ENCODE results near the gene NUMA1. TPM values are rescaled to one million over a fixed set of nuclear protein-coding genes. Genes with fewer than 3 reads are reported as not detected.
A peak's percentile ranks its signal among the peaks of the same experiment; 100 is the strongest.

The NUMA1 gene
- total and polyA plus RNA-seq, 4 donors = 79.9 to 277 (median 164) TPM

DNA sequence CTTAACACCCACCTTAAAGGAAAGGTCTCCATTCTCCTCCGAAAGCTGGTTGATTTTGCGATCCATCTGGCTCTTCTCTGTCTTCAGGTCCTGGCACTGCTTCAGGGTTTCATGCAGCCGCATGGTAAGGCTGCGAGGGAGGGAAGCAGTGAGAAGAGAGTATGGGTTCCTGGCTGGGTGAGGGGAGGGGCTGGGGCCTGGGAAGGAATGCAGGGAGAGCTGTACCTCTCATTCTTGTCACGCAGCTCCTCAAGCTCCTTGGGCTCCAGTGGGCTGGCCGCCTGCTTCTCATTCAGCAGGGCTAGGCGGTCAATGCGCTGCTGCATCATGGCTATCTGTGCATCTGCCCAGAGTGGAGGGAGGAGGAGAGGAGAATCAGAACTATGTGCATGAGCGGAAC, 62.2 kb downstream of the NUMA1 start:
- 94 to 97% methylated on average over 9 of the region's 9 CpGs for WGBS, 2 donors
- no peak overlapping the region for H3K27ac ChIP-seq (ENCODE audit: low read depth in 1 of 2, low read length in 1 of 2)
- H3K9me3 ChIP-seq (ENCODE audit: control insufficient read depth in 4 of 4, insufficient read depth in 3 of 4, low read length in 3 of 4) = no peaks in the 10 kb centered on the region
- no peaks in the 10 kb centered on the region for H3K4me1 ChIP-seq (ENCODE audit: control insufficient read depth in 5 of 5, insufficient read depth in 5 of 5, low read length in 5 of 5)
- H3K9ac ChIP-seq (ENCODE audit: insufficient read depth in 1 of 2, low read length in 2 of 2) = no peak overlapping the region
- no peaks in the 10 kb centered on the region for H3K27me3 ChIP-seq (ENCODE audit: control insufficient read depth in 3 of 3, insufficient read depth in 3 of 3, low read length in 2 of 3)
- peaks cover 46 to 91% (median 84%) of the 10 kb centered on the region in 4 donors for H3K36me3 ChIP-seq (ENCODE audit: control insufficient read depth in 4 of 4, insufficient read depth in 4 of 4, low read length in 4 of 4)
- peak in 1 of 3 donors; percentile 11 for DNase-seq
- TF ChIP-seq, protein P1, sequence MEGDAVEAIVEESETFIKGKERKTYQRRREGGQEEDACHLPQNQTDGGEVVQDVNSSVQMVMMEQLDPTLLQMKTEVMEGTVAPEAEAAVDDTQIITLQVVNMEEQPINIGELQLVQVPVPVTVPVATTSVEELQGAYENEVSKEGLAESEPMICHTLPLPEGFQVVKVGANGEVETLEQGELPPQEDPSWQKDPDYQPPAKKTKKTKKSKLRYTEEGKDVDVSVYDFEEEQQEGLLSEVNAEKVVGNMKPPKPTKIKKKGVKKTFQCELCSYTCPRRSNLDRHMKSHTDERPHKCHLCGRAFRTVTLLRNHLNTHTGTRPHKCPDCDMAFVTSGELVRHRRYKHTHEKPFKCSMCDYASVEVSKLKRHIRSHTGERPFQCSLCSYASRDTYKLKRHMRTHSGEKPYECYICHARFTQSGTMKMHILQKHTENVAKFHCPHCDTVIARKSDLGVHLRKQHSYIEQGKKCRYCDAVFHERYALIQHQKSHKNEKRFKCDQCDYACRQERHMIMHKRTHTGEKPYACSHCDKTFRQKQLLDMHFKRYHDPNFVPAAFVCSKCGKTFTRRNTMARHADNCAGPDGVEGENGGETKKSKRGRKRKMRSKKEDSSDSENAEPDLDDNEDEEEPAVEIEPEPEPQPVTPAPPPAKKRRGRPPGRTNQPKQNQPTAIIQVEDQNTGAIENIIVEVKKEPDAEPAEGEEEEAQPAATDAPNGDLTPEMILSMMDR (IDR thresholded peaks at IDR 0.05; ENCODE audit: control extremely low read depth, extremely low read depth) = no peak
- H3K4me3 ChIP-seq = no peak overlapping the region
- ATAC-seq (ENCODE audit: insufficient read depth, low FRiP score) = no peak

DNA sequence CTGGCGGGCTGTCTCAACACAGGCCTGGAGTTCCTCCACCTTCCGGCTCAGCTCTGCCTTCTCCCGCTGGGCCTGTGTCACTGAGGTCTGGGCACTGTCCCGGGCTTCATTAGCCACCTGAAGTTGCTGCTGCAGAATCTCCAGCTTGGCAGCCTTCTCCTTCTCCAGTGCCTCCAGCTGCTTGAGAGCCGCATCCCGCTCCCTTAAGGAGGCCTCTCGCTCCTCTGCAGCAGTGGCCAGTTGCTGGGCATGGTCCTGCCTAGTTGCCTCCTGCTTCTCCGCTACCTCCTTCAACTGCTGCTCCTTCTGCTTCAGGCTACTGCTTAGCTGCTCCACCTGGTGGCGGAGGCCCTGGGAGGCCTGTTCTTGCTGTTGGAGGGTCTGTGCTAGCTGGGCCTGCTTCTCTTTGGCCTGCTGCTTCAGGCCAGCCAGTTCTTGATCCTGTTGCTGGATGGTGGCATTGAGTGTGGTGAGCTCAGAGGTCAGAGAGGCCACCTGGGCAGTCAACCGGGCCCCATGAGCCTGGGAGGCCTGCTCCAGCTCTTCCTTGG, 64.8 kb downstream of the NUMA1 start:
- Histone ChIP-seq H3K9me3 (ENCODE audit: control insufficient read depth in 4 of 4, insufficient read depth in 3 of 4, low read length in 3 of 4) (no peaks in the 10 kb centered on the region), H3K27me3 (ENCODE audit: control insufficient read depth in 3 of 3, insufficient read depth in 3 of 3, low read length in 2 of 3) (no peaks in the 10 kb centered on the region), H3K27ac (ENCODE audit: low read depth in 1 of 2, low read length in 1 of 2) (no peak overlapping the region), H3K4me3 (no peak overlapping the region), H3K4me1 (ENCODE audit: control insufficient read depth in 5 of 5, insufficient read depth in 5 of 5, low read length in 5 of 5) (peaks cover 0 to 2% (median 0%) of the 10 kb centered on the region in 5 donors), H3K9ac (ENCODE audit: insufficient read depth in 1 of 2, low read length in 2 of 2) (no peak overlapping the region), H3K36me3 (ENCODE audit: control insufficient read depth in 4 of 4, insufficient read depth in 4 of 4, low read length in 4 of 4) (peaks cover 32 to 95% (median 92%) of the 10 kb centered on the region in 4 donors)
- DNase-seq = peak in 1 of 3 donors; percentile 15
- no peak for ATAC-seq (ENCODE audit: insufficient read depth, low FRiP score)
- WGBS, 2 donors = 94% methylated on average over 10 of the region's 10 CpGs
- TF ChIP-seq, protein P1 (IDR thresholded peaks at IDR 0.05; ENCODE audit: control extremely low read depth, extremely low read depth) = no peak

- no peak for ATAC-seq (ENCODE audit: insufficient read depth, low FRiP score)
- Histone ChIP-seq H3K36me3 (ENCODE audit: control insufficient read depth in 4 of 4, insufficient read depth in 4 of 4, low read length in 4 of 4) (peaks cover 29 to 95% (median 91%) of the 10 kb centered on the region in 4 donors), H3K27me3 (ENCODE audit: control insufficient read depth in 3 of 3, insufficient read depth in 3 of 3, low read length in 2 of 3) (no peaks in the 10 kb centered on the region), H3K4me1 (ENCODE audit: control insufficient read depth in 5 of 5, insufficient read depth in 5 of 5, low read length in 5 of 5) (peaks cover 0 to 2% (median 0%) of the 10 kb centered on the region in 5 donors), H3K4me3 (no peak overlapping the region), H3K9me3 (ENCODE audit: control insufficient read depth in 4 of 4, insufficient read depth in 3 of 4, low read length in 3 of 4) (no peaks in the 10 kb centered on the region), H3K9ac (ENCODE audit: insufficient read depth in 1 of 2, low read length in 2 of 2) (no peak overlapping the region), H3K27ac (ENCODE audit: low read depth in 1 of 2, low read length in 1 of 2) (no peak overlapping the region)
- DNase-seq = peak in 1 of 3 donors; percentile 14
- TF ChIP-seq, protein P1 (IDR thresholded peaks at IDR 0.05; ENCODE audit: control extremely low read depth, extremely low read depth) = no peak
- whole genome bisulfite sequencing, 2 donors = 94 to 95% methylated on average over 16 of the region's 16 CpGs
These were observed 65.5 kb downstream of the NUMA1 start for GRCh38 chr11:72014761-72015320.
